ACC112 (cell line): ENCODE measurements around the gene MRGPRD.

Source experiments
- H2AFZ ChIP-seq: fragments of 200-600 bp; sonication (generic); one replicate; pipeline ENCODE4 v1.6.0; 2017; ENCODE audit warnings: antibody characterized with exemption, low read length; ENCODE audit not compliant: unreplicated experiment
- H3K27ac ChIP-seq: fragments of 200-600 bp; sonication (generic); 2 replicates; pipeline ENCODE4 v1.5.1; 2014; ENCODE audit warnings: low read depth, mild to moderate bottlenecking, antibody characterized with exemption, low read length, moderate library complexity
- H3K27me3 ChIP-seq: fragments of 200-600 bp; sonication (generic); 2 replicates; pipeline ENCODE4 v1.6.1; 2014; ENCODE audit warnings: mild to moderate bottlenecking, antibody characterized with exemption, low read length, moderate library complexity, mixed read lengths; ENCODE audit not compliant: insufficient read depth
- H3K36me3 ChIP-seq: fragments of 200-600 bp; sonication (generic); 2 replicates; pipeline ENCODE4 v1.6.1; 2016; ENCODE audit warnings: mild to moderate bottlenecking, antibody characterized with exemption, low read length, moderate library complexity, mixed read lengths; ENCODE audit not compliant: insufficient read depth
- H3K4me1 ChIP-seq: fragments of 200-600 bp; sonication (generic); one replicate; pipeline ENCODE4 v1.6.1; 2016; ENCODE audit warnings: low read length, mixed read lengths; ENCODE audit not compliant: insufficient read depth, unreplicated experiment, control insufficient read depth
- H3K4me3 ChIP-seq: fragments of 200-600 bp; sonication (generic); 2 replicates; pipeline ENCODE4 v1.5.1; 2014; ENCODE audit warnings: mild to moderate bottlenecking, low read depth, low read length
- H3K79me2 ChIP-seq: fragments of 200-600 bp; sonication (generic); one replicate; pipeline ENCODE4 v1.6.0; 2016; ENCODE audit warnings: low read length; ENCODE audit not compliant: control insufficient read depth, unreplicated experiment, insufficient read depth

MRGPRD gene

GRCh38 chr11:68999093-68999747 lies 18.4 kb upstream of the MRGPRD start:
- Histone ChIP-seq H3K27ac (no peak overlapping the region), H3K36me3 (no peaks in the 10 kb centered on the region), H3K4me3 (no peak overlapping the region), H3K79me2 (no peaks in the 10 kb centered on the region), H3K4me1 (peaks cover 16% of the 10 kb centered on the region), H3K27me3 (no peaks in the 10 kb centered on the region), H2AFZ (no peak overlapping the region)

DNA sequence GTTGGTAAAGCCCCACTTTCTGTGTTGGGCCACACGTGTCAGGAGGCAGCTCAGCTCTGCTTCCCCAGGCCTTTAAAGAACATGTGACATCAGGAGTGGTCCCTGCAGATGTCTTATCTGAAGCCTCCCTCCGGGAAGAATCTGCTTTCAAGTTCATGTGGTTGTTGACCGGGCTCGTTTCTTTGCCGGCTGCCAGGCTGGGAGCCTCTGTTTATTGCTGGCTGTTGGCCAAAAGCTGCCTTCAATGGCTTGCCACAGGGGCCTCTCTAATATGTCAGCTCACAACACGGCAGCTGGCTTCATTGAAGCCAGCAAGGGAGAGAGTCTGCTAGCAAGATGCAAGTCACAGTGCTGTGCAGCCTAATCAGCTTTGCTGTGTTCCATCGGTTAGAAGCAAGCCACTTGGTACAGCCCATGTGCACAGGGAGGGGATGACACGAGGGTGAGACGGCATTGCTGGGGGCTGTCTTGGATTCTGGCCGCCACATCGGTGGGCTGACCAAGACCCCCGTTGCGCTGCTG lies 17.7 kb upstream of the MRGPRD start:
- H3K36me3 ChIP-seq: no peaks in the 10 kb centered on the region
- H3K27ac ChIP-seq: no peak overlapping the region
- H3K4me1 ChIP-seq: peaks cover 16% of the 10 kb centered on the region
- no peak overlapping the region for H3K4me3 ChIP-seq
- H2AFZ ChIP-seq: no peak overlapping the region
- H3K27me3 ChIP-seq: no peaks in the 10 kb centered on the region
- no peaks in the 10 kb centered on the region for H3K79me2 ChIP-seq

DNA sequence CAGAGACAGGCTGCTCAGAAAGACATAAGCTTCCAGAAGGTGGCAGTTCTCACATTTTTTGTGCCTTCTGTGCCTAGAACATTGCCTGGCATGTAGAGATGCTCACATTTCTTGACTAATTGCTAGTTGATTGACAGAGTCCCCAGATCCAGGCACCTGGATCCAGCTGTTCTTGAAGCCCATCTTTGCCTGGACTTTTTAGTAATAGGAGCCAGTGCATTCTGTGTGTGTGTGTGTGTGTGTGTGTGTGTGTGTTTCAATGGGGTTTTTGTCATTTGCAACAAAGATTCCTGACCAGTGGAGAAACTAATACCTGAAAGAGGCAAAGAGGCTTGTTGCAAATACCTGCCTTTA lies 17.2 kb upstream of the MRGPRD start:
- H3K36me3 ChIP-seq: no peaks in the 10 kb centered on the region
- no peak overlapping the region for H3K27ac ChIP-seq
- no peak overlapping the region for H3K4me3 ChIP-seq
- H2AFZ ChIP-seq: no peak overlapping the region
- no peaks in the 10 kb centered on the region for H3K79me2 ChIP-seq
- H3K4me1 ChIP-seq: peaks cover 16% of the 10 kb centered on the region
- H3K27me3 ChIP-seq: no peaks in the 10 kb centered on the region

DNA sequence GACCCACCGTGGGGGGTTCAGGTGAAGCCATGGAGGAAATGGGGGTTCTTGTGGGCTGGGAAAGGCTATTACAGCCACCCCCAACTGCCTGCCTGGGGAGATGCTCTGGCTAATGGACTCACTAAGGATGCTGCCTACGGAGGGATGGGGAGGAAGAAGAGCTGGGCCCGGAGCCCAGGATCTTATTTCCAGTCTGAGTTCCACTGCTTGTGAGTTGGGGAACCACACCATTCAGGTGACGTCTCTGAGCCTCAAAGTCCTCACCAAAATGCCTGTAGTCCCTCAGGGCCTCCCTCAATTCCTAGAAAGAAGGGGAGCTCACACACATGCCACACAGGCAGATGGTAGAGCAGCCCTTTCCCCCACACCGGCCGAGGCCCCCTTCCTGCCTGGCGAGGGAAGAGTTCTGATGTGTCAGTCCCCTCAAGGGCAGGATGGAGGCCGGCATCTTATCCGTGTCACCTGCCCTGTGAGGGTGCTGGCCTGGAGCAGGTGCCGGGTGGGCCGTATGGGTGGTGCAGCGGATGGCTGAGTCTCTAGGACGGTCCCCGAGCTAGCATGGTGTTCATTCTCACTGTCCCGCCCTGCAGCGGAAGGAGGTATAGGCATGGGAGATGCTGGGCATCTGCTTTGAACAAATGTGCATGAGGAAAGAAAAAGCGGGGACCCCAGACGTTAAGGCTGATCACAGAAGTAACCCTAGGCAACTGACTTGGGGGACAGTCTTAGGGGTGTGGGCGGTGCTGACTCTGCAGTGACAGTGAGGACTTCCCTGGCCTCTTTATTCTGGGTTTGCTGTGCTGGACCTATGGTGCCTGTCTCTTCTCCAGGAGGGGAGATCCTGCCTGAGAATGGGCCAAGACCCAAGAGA lies 16.6 kb upstream of the MRGPRD start:
- Histone ChIP-seq H3K4me3 (no peak overlapping the region), H3K27me3 (peaks cover 5% of the 10 kb centered on the region; the same call in 1 of the 2 replicates), H3K79me2 (no peaks in the 10 kb centered on the region), H3K27ac (no peak overlapping the region), H3K4me1 (peaks cover 16% of the 10 kb centered on the region), H2AFZ (no peak overlapping the region), H3K36me3 (no peaks in the 10 kb centered on the region)

- Histone ChIP-seq H3K4me3 (no peak overlapping the region), H3K36me3 (no peaks in the 10 kb centered on the region), H3K79me2 (no peaks in the 10 kb centered on the region), H3K27me3 (peaks cover 10% of the 10 kb centered on the region; the same call in 1 of the 2 replicates), H3K27ac (no peak overlapping the region), H3K4me1 (peaks cover 13% of the 10 kb centered on the region), H2AFZ (no peak overlapping the region)
Observed at GRCh38 chr11:68996376-68997123, 15.8 kb upstream of the MRGPRD start.

- Histone ChIP-seq H3K27ac (no peak overlapping the region), H3K4me1 (no peaks in the 10 kb centered on the region), H3K36me3 (no peaks in the 10 kb centered on the region), H3K79me2 (no peaks in the 10 kb centered on the region), H3K4me3 (no peak overlapping the region), H3K27me3 (peaks cover 10% of the 10 kb centered on the region; the same call in 1 of the 2 replicates), H2AFZ (no peak overlapping the region)
Observed at GRCh38 chr11:68994894-68995285, 14.1 kb upstream of the MRGPRD start.

- Histone ChIP-seq H3K36me3 (no peaks in the 10 kb centered on the region), H3K27ac (no peak overlapping the region), H3K4me3 (no peak overlapping the region), H3K27me3 (peaks cover 10% of the 10 kb centered on the region; the same call in 1 of the 2 replicates), H2AFZ (no peak overlapping the region), H3K79me2 (no peaks in the 10 kb centered on the region), H3K4me1 (no peaks in the 10 kb centered on the region)
Observed at GRCh38 chr11:68994161-68994893, 13.5 kb upstream of the MRGPRD start.

GRCh38 chr11:68993546-68993945 lies 12.8 kb upstream of the MRGPRD start:
- Histone ChIP-seq H3K27me3 (peaks cover 10% of the 10 kb centered on the region; the same call in 1 of the 2 replicates), H3K4me3 (no peak overlapping the region), H3K4me1 (no peaks in the 10 kb centered on the region), H3K79me2 (no peaks in the 10 kb centered on the region), H3K36me3 (no peaks in the 10 kb centered on the region), H3K27ac (no peak overlapping the region), H2AFZ (no peak overlapping the region)

DNA sequence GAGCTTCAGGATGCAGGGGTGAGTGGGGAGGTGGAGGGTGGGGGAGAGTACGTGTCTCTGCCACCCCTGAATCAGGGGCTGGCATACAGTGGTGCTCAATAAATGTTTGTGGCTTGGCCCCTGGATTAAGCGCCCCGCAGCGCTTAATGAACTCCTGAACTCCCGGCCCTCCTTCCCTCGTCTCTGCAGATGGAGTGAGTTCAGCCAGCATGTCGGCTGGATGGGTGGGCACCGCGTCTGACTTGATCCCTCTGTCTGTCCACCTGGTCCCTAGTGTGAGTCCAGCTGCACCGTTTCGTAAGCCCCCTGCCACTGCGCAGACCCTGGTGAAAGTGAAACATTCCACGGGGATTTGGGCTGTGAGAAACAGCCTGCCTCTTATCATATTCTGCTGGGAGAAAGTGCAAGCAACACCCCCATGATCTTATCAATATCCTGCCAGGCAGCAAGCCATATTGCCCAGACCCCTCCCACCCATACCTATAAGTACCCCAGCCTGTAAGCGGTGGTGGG lies 12.0 kb upstream of the MRGPRD start:
- H3K4me1 ChIP-seq: no peaks in the 10 kb centered on the region
- no peaks in the 10 kb centered on the region for H3K36me3 ChIP-seq
- no peak overlapping the region for H3K27ac ChIP-seq
- no peak overlapping the region for H2AFZ ChIP-seq
- H3K79me2 ChIP-seq: no peaks in the 10 kb centered on the region
- H3K4me3 ChIP-seq: no peak overlapping the region
- peaks cover 15% of the 10 kb centered on the region; the same call in 1 of the 2 replicates for H3K27me3 ChIP-seq
